Vagina (tissue), 2 donors: ENCODE results near the gene DYRK1A.

ENCODE experiments used
- CTCF ChIP-seq, 3 experiments: fragments of 450-650 bp in 2 of 3; fragments of 200-600 bp in 1 of 3; sonication (generic) in 1 of 3; IDR thresholded peaks; one replicate each; pipeline ENCODE4 v1.5.1; 2017 to 2019; ENCODE audit warnings: antibody characterized with exemption in 3 of 3, mild to moderate bottlenecking in 2 of 3, moderate library complexity in 2 of 3
- POLR2A ChIP-seq, 2 donors: fragments of 450-650 bp; IDR thresholded peaks; one replicate each; pipeline ENCODE4 v1.6.1; 2017; ENCODE audit warnings: antibody characterized with exemption in 2 of 2, mild to moderate bottlenecking in 2 of 2, moderate library complexity in 2 of 2
- POLR2AphosphoS5 ChIP-seq, 2 donors: sonication (generic); formaldehyde crosslinking; IDR thresholded peaks; one replicate each; pipeline ENCODE4 v1.9.0; 2017; ENCODE audit warnings: antibody characterized with exemption in 2 of 2, mild to moderate bottlenecking in 2 of 2, low read depth in 1 of 2; ENCODE audit not compliant: insufficient read depth in 1 of 2

- TF ChIP-seq CTCF (IDR thresholded peaks at IDR 0.05) (no peak), POLR2AphosphoS5 (IDR thresholded peaks at IDR 0.05; ENCODE audit: insufficient read depth in 1 of 2, low read depth in 1 of 2) (no peak), POLR2A (IDR thresholded peaks at IDR 0.05) (no peak)
These were observed 182.0 kb downstream of the DYRK1A start for GRCh38 chr21:37548521-37548981.
